Osteoblast (primary cell): ENCODE results near the gene FRZB. TPM values are rescaled to one million over a fixed set of nuclear protein-coding genes. Genes with fewer than 3 reads are reported as not detected.

ENCODE experiments used
- DNase-seq: peaks from one replicate; pipeline ENCODE4 v3.0.0; 2011; ENCODE audit warnings: low spot score, mixed read lengths; ENCODE audit not compliant: insufficient read length; ENCODE audit errors: missing footprints
- H2AFZ ChIP-seq: 2 replicates; pipeline ENCODE4 v1.6.0; 2011; ENCODE audit warnings: mild to moderate bottlenecking, low read length
- H3K27ac ChIP-seq: 2 replicates; pipeline ENCODE4 v1.5.1; 2011; ENCODE audit warnings: mild to moderate bottlenecking, low read depth, low read length, moderate library complexity
- H3K27me3 ChIP-seq: 2 replicates; pipeline ENCODE4 v1.6.0; 2012; ENCODE audit warnings: mild to moderate bottlenecking, control low read depth, inconsistent platforms, low read length, moderate library complexity; ENCODE audit not compliant: insufficient read depth
- H3K36me3 ChIP-seq: 2 replicates; pipeline ENCODE4 v1.5.1; 2011; ENCODE audit warnings: mild to moderate bottlenecking, low read length, control low read depth, moderate library complexity; ENCODE audit not compliant: insufficient read depth
- H3K4me1 ChIP-seq: 2 replicates; pipeline ENCODE4 v1.5.1; 2011; ENCODE audit warnings: mild to moderate bottlenecking, low read length, control low read depth, moderate library complexity; ENCODE audit not compliant: insufficient read depth
- H3K4me2 ChIP-seq: 2 replicates; pipeline ENCODE4 v1.6.0; 2011; ENCODE audit warnings: mild to moderate bottlenecking, low read length; ENCODE audit not compliant: insufficient read depth
- H3K4me3 ChIP-seq: fragments of 200-600 bp; sonication (generic); 3 replicates; pipeline ENCODE4 v1.5.1; 2012; ENCODE audit warnings: mild to moderate bottlenecking, low read length, inconsistent platforms; ENCODE audit not compliant: insufficient read depth
- H3K79me2 ChIP-seq: 2 replicates; pipeline ENCODE4 v1.6.0; 2012; ENCODE audit warnings: mild to moderate bottlenecking, low read length, control low read depth, inconsistent platforms; ENCODE audit not compliant: insufficient read depth
- H3K9me3 ChIP-seq: 2 replicates; pipeline ENCODE4 v1.5.1; 2011; ENCODE audit warnings: low read depth, low read length, control low read depth
- H4K20me1 ChIP-seq: 2 replicates; pipeline ENCODE4 v1.6.0; 2012; ENCODE audit warnings: mild to moderate bottlenecking, low read length, control low read depth; ENCODE audit not compliant: insufficient read depth
- total RNA-seq: library from RNA; depleted of rRNA; stranded (reverse); fragments of >200 nt; gene quantifications from 2 replicates; pipeline ENCODE4 v1.2.3, GENCODE V29; 2012
- TF ChIP-seq, protein P1 (sequence below): IDR thresholded peaks from 2 replicates; pipeline ENCODE4 v1.5.1; 2011; ENCODE audit warnings: mild to moderate bottlenecking, low read depth, low read length, moderate library complexity; ENCODE audit errors: extremely low read depth

The FRZB gene
- total RNA-seq, 1 donor = 0.36 TPM

DNA sequence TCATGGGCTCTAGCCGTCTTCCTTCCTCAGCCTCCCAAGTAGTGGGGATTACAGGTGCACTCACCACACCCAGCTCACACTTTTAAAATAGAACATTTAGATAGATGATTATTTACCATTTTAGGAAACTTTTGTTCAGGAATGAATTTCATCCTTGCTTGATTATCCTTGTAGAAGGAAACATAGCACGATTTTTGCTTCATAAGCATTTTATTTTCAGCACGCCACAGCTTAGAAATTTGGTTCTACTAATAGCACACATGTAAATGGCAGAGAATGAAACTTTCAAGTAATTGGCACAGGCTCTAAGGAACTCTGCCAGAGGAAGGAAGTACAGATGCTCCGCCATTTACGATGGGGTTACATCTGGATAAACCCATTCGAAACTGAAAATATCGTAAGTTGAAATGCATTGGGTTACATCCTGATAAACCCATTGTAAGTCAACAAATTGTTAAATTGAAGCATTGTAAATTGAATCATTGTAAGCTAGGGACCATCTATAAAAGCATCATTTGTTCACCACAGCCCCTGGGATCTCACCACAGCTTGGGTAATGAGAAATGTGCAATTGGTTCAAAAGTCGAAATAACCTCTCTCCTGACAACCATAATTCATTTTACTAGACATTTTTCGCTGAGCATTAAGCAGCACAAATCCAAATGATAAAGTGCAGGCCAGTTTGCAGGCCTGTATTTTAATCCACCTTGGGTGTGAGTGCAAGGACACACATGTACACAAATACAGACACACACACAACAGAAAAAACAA, 33.2 kb downstream of the FRZB start:
- Histone ChIP-seq H3K79me2 (no peaks in the 10 kb centered on the region), H3K36me3 (no peaks in the 10 kb centered on the region), H3K27ac (no peak overlapping the region), H3K4me2 (no peak overlapping the region), H4K20me1 (no peaks in the 10 kb centered on the region), H3K4me1 (no peaks in the 10 kb centered on the region), H2AFZ (no peak overlapping the region), H3K9me3 (no peaks in the 10 kb centered on the region), H3K4me3 (no peak overlapping the region), H3K27me3 (peaks cover 8% of the 10 kb centered on the region)
- TF ChIP-seq, protein P1, sequence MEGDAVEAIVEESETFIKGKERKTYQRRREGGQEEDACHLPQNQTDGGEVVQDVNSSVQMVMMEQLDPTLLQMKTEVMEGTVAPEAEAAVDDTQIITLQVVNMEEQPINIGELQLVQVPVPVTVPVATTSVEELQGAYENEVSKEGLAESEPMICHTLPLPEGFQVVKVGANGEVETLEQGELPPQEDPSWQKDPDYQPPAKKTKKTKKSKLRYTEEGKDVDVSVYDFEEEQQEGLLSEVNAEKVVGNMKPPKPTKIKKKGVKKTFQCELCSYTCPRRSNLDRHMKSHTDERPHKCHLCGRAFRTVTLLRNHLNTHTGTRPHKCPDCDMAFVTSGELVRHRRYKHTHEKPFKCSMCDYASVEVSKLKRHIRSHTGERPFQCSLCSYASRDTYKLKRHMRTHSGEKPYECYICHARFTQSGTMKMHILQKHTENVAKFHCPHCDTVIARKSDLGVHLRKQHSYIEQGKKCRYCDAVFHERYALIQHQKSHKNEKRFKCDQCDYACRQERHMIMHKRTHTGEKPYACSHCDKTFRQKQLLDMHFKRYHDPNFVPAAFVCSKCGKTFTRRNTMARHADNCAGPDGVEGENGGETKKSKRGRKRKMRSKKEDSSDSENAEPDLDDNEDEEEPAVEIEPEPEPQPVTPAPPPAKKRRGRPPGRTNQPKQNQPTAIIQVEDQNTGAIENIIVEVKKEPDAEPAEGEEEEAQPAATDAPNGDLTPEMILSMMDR = no peak
- no peak for DNase-seq

DNA sequence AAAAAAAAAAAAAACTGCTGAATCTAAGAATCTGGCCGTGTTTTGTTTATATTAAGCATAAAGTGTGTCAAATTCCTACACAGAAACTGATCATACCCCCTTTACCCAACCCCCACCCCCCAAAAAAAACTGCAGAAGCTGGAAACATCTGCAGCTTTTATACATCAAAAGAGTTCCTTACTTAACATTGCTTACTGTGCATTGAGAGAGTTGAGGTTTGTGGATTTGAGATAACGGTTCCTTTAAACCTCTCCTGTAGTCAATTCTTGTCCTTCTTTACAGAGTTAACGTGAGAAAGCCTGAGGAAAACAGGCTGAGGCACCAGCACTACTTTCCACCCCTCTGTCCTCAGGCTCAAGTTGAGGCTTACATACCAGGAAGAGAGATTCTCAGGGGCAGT, 34.5 kb downstream of the FRZB start:
- Histone ChIP-seq H3K4me2 (no peak overlapping the region), H4K20me1 (no peaks in the 10 kb centered on the region), H3K79me2 (no peaks in the 10 kb centered on the region), H3K4me3 (no peak overlapping the region), H3K27me3 (peaks cover 4% of the 10 kb centered on the region), H3K4me1 (no peaks in the 10 kb centered on the region), H3K9me3 (no peaks in the 10 kb centered on the region), H3K36me3 (no peaks in the 10 kb centered on the region), H3K27ac (no peak overlapping the region), H2AFZ (no peak overlapping the region)
- no peak for DNase-seq
- TF ChIP-seq, protein P1 = no peak

DNA sequence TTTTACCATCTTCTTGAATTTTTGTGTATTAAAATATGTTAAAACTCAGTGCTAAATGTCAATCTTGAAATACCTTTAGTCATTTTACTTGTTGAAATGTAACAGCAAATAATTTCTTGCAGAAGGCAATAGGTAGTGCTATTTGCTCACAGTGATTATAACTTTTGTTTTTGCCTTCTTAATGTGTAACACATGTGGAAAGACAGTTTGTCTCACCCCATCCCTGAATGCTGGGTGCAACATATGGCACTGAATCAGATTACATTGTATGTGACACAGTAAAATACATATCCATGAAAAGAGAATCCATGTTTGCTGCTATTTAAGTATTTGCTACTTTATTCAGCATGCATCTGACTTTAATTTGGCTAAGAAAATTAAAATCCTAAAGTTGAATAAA, 35.3 kb downstream of the FRZB start:
- TF ChIP-seq, protein P1 = no peak
- Histone ChIP-seq H3K79me2 (no peaks in the 10 kb centered on the region), H3K36me3 (no peaks in the 10 kb centered on the region), H3K4me2 (no peak overlapping the region), H2AFZ (no peak overlapping the region), H3K9me3 (no peaks in the 10 kb centered on the region), H3K27me3 (peaks cover 4% of the 10 kb centered on the region), H4K20me1 (no peaks in the 10 kb centered on the region), H3K4me3 (no peak overlapping the region), H3K27ac (no peak overlapping the region), H3K4me1 (no peaks in the 10 kb centered on the region)
- DNase-seq = no peak

DNA sequence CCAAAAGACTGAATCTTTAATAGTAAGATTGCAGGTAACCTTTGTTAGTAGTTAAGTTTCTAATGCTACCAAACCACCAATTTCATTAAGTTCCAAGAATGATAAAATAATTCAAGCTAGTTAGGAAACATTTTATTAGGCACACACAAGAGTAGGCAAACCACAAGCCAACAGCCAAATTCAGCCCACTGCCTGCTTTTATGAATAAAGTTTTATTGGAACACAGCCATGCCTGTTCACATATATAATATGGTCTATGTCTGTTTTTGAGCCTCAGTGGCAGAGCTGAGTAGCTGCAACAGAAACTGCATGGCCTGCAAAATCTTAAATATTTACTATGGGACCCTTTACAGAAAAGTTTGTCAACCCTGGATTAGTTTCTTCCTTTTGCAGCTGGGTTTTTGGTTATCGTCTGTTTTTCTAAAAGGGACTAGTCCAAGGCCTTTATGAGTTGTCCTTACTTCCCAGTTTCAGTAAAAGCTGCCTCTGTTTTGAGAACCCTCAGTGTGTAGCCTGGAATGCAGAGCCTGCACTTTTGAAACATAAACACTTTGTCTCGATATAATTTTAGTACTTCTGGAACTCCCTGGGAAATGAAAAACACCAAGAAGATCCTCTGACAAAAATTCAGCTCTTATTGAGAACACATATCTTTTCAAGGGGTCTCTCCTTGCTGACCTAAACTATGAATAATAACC, 39.1 kb downstream of the FRZB start:
- H3K4me3 ChIP-seq = no peak overlapping the region
- H3K36me3 ChIP-seq = no peaks in the 10 kb centered on the region
- no peaks in the 10 kb centered on the region for H3K79me2 ChIP-seq
- no peaks in the 10 kb centered on the region for H3K27me3 ChIP-seq
- no peaks in the 10 kb centered on the region for H3K9me3 ChIP-seq
- H4K20me1 ChIP-seq = no peaks in the 10 kb centered on the region
- H3K4me2 ChIP-seq = no peak overlapping the region
- no peaks in the 10 kb centered on the region for H3K4me1 ChIP-seq
- DNase-seq = no peak
- TF ChIP-seq, protein P1 = no peak
- H3K27ac ChIP-seq = no peak overlapping the region
- H2AFZ ChIP-seq = no peak overlapping the region
